Nephron progenitor cell (in vitro differentiated cells): ENCODE data around the gene CTNND2.

Experiments used
- DNase-seq: peaks from one replicate; pipeline ENCODE4 v3.0.0; 2021
- H3K27ac Mint-ChIP-seq: 2 replicates; pipeline ENCODE4 v1.8.0; 2021; ENCODE audit warnings: mild to moderate bottlenecking, moderate library complexity, mixed read lengths
- H3K27me3 Mint-ChIP-seq: 2 replicates; pipeline ENCODE4 v1.8.0; 2021; ENCODE audit warnings: mild to moderate bottlenecking, low read depth, mixed read lengths; ENCODE audit not compliant: poor library complexity
- H3K36me3 Mint-ChIP-seq: 2 replicates; pipeline ENCODE4 v1.8.0; 2021; ENCODE audit warnings: low read depth, mixed read lengths
- H3K4me1 Mint-ChIP-seq: 2 replicates; pipeline ENCODE4 v1.8.0; 2021; ENCODE audit warnings: mixed read lengths
- H3K4me3 Mint-ChIP-seq: 2 replicates; pipeline ENCODE4 v1.8.0; 2021; ENCODE audit warnings: mild to moderate bottlenecking, moderate library complexity, mixed read lengths
- H3K9me3 Mint-ChIP-seq: 2 replicates; pipeline ENCODE4 v1.8.0; 2021; ENCODE audit warnings: mild to moderate bottlenecking, moderate library complexity, mixed read lengths
- TF ChIP-seq, protein P1 (sequence below): fragments of 200-600 bp; sonication (generic); IDR thresholded peaks from 2 replicates; pipeline ENCODE4 v1.5.0; 2021; ENCODE audit warnings: antibody characterized with exemption

The CTNND2 gene

DNA sequence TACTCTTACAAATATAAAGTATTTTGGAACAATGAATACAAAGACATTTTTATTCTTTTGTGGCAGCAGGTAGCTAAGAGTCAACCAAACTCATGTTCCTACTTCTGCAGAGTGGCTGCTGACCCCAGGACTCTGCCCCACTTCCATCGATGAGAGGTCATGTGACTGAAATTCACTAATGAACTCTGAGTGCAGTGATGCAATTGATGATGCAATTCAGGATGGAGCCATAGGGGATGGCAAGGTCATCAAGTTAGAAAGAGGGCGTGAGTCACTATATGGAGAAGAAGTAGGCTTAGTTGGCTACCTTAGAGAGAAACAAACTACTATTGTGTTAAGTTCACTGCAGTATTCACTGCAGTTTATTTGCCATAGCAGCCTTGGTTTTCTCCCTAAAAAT is 340.4 kb downstream of the CTNND2 start:
- Mint-ChIP-seq H3K36me3 (no peaks in the 10 kb centered on the region), H3K4me1 (no peaks in the 10 kb centered on the region), H3K27ac (no peak overlapping the region), H3K9me3 (no peaks in the 10 kb centered on the region), H3K4me3 (no peak overlapping the region), H3K27me3 (no peaks in the 10 kb centered on the region)
- TF ChIP-seq, protein P1, sequence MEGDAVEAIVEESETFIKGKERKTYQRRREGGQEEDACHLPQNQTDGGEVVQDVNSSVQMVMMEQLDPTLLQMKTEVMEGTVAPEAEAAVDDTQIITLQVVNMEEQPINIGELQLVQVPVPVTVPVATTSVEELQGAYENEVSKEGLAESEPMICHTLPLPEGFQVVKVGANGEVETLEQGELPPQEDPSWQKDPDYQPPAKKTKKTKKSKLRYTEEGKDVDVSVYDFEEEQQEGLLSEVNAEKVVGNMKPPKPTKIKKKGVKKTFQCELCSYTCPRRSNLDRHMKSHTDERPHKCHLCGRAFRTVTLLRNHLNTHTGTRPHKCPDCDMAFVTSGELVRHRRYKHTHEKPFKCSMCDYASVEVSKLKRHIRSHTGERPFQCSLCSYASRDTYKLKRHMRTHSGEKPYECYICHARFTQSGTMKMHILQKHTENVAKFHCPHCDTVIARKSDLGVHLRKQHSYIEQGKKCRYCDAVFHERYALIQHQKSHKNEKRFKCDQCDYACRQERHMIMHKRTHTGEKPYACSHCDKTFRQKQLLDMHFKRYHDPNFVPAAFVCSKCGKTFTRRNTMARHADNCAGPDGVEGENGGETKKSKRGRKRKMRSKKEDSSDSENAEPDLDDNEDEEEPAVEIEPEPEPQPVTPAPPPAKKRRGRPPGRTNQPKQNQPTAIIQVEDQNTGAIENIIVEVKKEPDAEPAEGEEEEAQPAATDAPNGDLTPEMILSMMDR = no peak
- DNase-seq = no peak

DNA sequence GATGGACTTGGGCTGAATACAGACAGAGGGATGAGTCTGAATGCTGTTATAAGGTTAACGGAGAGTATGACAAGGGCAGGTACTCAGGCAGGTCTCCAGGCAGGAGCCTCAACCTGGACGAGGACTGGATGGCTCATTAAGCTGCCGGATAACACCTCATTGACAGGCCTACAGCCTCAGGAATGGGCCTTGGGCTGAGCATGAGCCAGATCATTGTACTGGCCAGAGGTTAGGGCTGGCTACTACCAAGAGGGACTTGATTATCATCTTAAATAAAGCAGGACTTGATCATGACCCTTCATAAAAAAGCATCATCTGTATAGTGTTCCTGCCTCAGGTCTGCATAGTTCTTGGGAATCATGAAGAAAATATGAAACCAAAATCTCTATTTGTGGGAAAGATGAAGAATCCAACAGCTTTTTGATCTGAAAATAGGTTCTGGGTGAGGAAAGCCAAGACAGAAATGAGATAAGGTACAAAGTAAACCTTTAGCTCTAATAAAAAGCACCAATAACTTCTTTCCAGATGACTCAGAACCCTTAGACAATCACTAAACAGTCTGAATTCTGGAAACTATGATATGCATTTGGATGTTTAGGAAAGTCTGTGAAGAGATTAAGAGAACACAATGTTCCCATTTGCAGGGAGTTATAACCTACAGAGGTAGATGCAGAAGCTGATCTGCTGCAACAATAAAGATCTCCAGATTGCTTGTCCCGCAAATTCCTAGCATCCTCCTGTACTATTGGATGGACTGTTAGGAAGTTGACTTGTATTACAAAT is 343.1 kb downstream of the CTNND2 start:
- DNase-seq = no peak
- TF ChIP-seq, protein P1 = no peak
- no peaks in the 10 kb centered on the region for H3K36me3 Mint-ChIP-seq
- H3K9me3 Mint-ChIP-seq = no peaks in the 10 kb centered on the region
- H3K4me3 Mint-ChIP-seq = no peak overlapping the region
- no peaks in the 10 kb centered on the region for H3K4me1 Mint-ChIP-seq
- H3K27ac Mint-ChIP-seq = no peak overlapping the region
- no peaks in the 10 kb centered on the region for H3K27me3 Mint-ChIP-seq

DNA sequence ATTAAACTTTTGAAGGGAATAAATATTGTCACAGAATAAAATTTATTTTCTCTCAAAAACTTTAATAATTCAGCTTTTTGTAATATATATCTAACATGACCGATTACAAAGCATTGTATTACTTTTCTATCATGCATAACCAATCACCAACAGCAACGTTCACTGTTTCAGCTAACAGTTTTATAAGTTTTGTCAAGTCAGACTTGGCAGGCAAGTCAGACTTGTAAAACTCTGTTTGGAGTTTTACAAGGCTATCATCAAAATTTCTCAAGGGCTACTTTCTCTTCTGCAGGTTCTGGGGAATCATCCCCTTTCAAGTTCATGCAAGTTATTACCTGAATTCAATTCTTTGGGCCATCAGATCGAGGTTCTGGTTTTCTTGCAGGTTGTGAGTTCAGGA is 347.2 kb downstream of the CTNND2 start:
- DNase-seq = no peak
- H3K4me1 Mint-ChIP-seq = no peaks in the 10 kb centered on the region
- no peaks in the 10 kb centered on the region for H3K36me3 Mint-ChIP-seq
- TF ChIP-seq, protein P1 = no peak
- H3K4me3 Mint-ChIP-seq = no peak overlapping the region
- no peaks in the 10 kb centered on the region for H3K9me3 Mint-ChIP-seq
- H3K27ac Mint-ChIP-seq = no peak overlapping the region
- H3K27me3 Mint-ChIP-seq = no peaks in the 10 kb centered on the region

DNA sequence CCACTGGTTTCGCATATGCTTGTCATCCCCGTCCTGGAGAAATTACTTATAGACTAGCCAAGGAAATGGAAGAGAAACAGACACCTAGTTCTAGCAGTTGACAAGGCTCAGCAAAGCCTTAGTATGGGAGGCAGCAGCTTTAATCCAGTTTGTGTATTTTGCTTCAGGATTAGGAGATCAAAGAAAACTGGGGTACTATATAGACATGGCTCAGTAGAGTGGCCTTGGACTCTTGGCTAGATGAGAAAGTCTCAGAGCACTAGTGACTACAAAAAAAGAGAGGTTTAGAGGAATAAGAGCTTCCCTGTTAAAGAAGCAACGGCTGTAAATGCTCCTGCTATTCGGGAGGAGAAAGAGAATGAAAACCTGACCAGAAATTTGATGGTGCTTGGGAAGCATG is 349.1 kb downstream of the CTNND2 start:
- Mint-ChIP-seq H3K36me3 (no peaks in the 10 kb centered on the region), H3K27me3 (peaks cover 4% of the 10 kb centered on the region), H3K4me1 (no peaks in the 10 kb centered on the region), H3K9me3 (no peaks in the 10 kb centered on the region), H3K27ac (no peak overlapping the region), H3K4me3 (no peak overlapping the region)
- no peak for DNase-seq
- TF ChIP-seq, protein P1 = no peak

DNA sequence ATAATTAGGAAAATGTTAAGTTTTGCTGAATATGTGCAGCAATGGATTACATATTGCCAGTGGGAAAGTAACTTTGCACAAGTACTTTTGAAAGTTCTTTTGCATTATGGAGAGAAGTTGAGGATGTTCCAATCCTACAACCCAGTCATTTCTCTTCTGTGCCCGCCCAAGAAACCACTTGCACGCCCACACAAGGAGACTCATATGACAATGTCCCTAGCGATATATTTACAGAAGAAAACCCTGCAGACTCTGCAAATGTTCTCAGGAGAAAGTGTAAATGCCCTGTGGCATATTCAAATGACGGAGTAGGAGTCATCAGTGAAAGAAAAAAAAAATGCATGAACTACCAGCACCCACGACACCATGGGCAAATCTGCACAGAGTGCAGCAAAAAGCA is 356.5 kb downstream of the CTNND2 start:
- TF ChIP-seq, protein P1 = no peak
- H3K9me3 Mint-ChIP-seq = no peaks in the 10 kb centered on the region
- H3K27ac Mint-ChIP-seq = no peak overlapping the region

DNA sequence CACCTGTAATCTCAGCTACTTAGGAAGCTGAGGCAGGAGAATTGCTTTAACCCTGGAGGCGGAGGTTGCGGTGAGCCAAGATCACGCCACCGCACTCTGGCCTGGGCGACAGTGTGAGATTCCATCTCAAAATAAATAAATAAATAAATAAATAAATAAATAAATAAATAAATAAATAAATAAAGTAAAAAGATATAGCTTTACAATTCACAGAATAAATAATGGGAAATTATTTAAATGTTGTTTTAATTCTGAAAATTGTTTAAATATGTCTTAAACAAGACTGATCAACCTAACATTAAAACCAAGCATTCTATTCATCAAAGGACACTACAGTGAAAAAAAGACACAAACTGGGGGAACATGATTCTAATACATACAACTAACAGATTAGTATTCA is 357.1 kb downstream of the CTNND2 start:
- H3K4me3 Mint-ChIP-seq = no peak overlapping the region
- no peaks in the 10 kb centered on the region for H3K36me3 Mint-ChIP-seq
- no peak overlapping the region for H3K27ac Mint-ChIP-seq
- H3K4me1 Mint-ChIP-seq = no peaks in the 10 kb centered on the region
- peaks cover 4% of the 10 kb centered on the region for H3K27me3 Mint-ChIP-seq
- TF ChIP-seq, protein P1 = no peak
- no peak for DNase-seq
- no peaks in the 10 kb centered on the region for H3K9me3 Mint-ChIP-seq

More for the DNA sequence above, 356.5 kb downstream of the CTNND2 start:
- Mint-ChIP-seq H3K4me3 (no peak overlapping the region), H3K4me1 (no peaks in the 10 kb centered on the region), H3K36me3 (no peaks in the 10 kb centered on the region), H3K27me3 (peaks cover 4% of the 10 kb centered on the region)
- DNase-seq = no peak
